Fibroblast of lung (primary cell): ENCODE measurements around the gene CDK5RAP1. TPM values are rescaled to one million over a fixed set of nuclear protein-coding genes. Genes with fewer than 3 reads are reported as not detected.

Experiments
- DNase-seq, 2 donors: peaks; one replicate each; pipeline versions ENCODE4 v3.0.0 to v3.0.0-alpha.2; 2010; ENCODE audit warnings: low read depth in 2 of 2
- H2AFZ ChIP-seq: 2 replicates; pipeline ENCODE4 v1.5.1; 2012; ENCODE audit warnings: low read length, control low read depth, inconsistent platforms
- H3K27ac ChIP-seq: 2 replicates; pipeline ENCODE4 v1.5.1; 2011; ENCODE audit warnings: low read length, control low read depth; ENCODE audit not compliant: insufficient read depth
- H3K27me3 ChIP-seq: 2 replicates; pipeline ENCODE4 v1.5.1; 2011; ENCODE audit warnings: mild to moderate bottlenecking, low read length; ENCODE audit not compliant: control insufficient read depth, insufficient read depth
- H3K36me3 ChIP-seq: 2 replicates; pipeline ENCODE4 v1.5.1; 2011; ENCODE audit warnings: low read length; ENCODE audit not compliant: control insufficient read depth, insufficient read depth
- H3K4me1 ChIP-seq: 2 replicates; pipeline ENCODE4 v1.5.1; 2011; ENCODE audit warnings: low read length; ENCODE audit not compliant: control insufficient read depth, insufficient read depth; ENCODE audit errors: extremely low read depth
- H3K4me2 ChIP-seq: 2 replicates; pipeline ENCODE4 v1.5.1; 2011; ENCODE audit warnings: low read length, control low read depth; ENCODE audit not compliant: insufficient read depth; ENCODE audit errors: extremely low read depth
- H3K4me3 ChIP-seq, 4 experiments: fragments of 200-600 bp in 1 of 4; sonication (generic) in 1 of 4; replicated peaks in 1 of 4; 2 replicates each; pipeline ENCODE4 v1.5.1; 2011 to 2016; ENCODE audit warnings: low read length in 4 of 4, low read depth in 3 of 4, mild to moderate bottlenecking in 3 of 4, control low read depth in 2 of 4, inconsistent platforms in 1 of 4, mixed read lengths in 1 of 4; ENCODE audit not compliant: insufficient read depth in 1 of 4; ENCODE audit errors: control extremely low read depth in 1 of 4
- H3K79me2 ChIP-seq: 2 replicates; pipeline ENCODE4 v1.5.1; 2012; ENCODE audit warnings: mild to moderate bottlenecking, low read length, inconsistent platforms; ENCODE audit not compliant: control insufficient read depth, insufficient read depth
- H3K9ac ChIP-seq: 2 replicates; pipeline ENCODE4 v1.5.1; 2011; ENCODE audit warnings: mild to moderate bottlenecking, low read length, control low read depth; ENCODE audit not compliant: insufficient read depth
- H3K9me3 ChIP-seq: 2 replicates; pipeline ENCODE4 v1.5.1; 2012; ENCODE audit warnings: low read depth, low read length; ENCODE audit not compliant: control insufficient read depth, insufficient read depth
- H4K20me1 ChIP-seq: 2 replicates; pipeline ENCODE4 v1.5.1; 2011; ENCODE audit warnings: low read length; ENCODE audit not compliant: control insufficient read depth, insufficient read depth; ENCODE audit errors: extremely low read depth
- CTCF ChIP-seq, 2 donors: IDR thresholded peaks in 1 of 2; conservative IDR thresholded peaks in 1 of 2; 1 replicate in 1 of 2; 2 replicates in 1 of 2; pipeline ENCODE4 v1.5.1; 2011 to 2012; ENCODE audit warnings: low read length in 2 of 2, control low read depth in 1 of 2, inconsistent platforms in 1 of 2, low read depth in 1 of 2, mild to moderate bottlenecking in 1 of 2
- EZH2 ChIP-seq: IDR thresholded peaks from 2 replicates; pipeline ENCODE4 v1.5.1; 2012; ENCODE audit warnings: low read length, control low read depth, mild to moderate bottlenecking; ENCODE audit errors: missing control alignments
- polyA plus RNA-seq, 2 donors: library from polyadenylated mRNA; depleted of rRNA in 1 of 2; stranded (reverse) in 1 of 2; unstranded in 1 of 2; fragments of >200 nt; gene quantifications; 2 replicates each; pipeline ENCODE4 v1.2.1, GENCODE V29; 2011 to 2012; ENCODE audit warnings: missing spikeins in 1 of 2
- total RNA-seq: library from RNA; depleted of rRNA; stranded (reverse); fragments of >200 nt; gene quantifications from 2 replicates; pipeline ENCODE4 v1.2.1, GENCODE V29; 2014

Gene CDK5RAP1
- total and polyA plus RNA-seq, 2 donors (not counting 1 experiment from before 2014, with no cell fraction given), result 22.4 to 23.8 TPM

- TF ChIP-seq EZH2 (no peak), CTCF (conservative IDR thresholded peaks at IDR 0.05 in 1 of 2, IDR thresholded peaks at IDR 0.05 in 1 of 2; ENCODE audit: low read depth in 1 of 2, low read length in 2 of 2) (no peak)
- H3K4me2 ChIP-seq, result no peak overlapping the region
- no peak overlapping the region for H3K4me3 ChIP-seq
- no peaks in the 10 kb centered on the region for H3K27me3 ChIP-seq
- H3K9me3 ChIP-seq, result no peaks in the 10 kb centered on the region
- no peaks in the 10 kb centered on the region for H3K79me2 ChIP-seq
- DNase-seq, result no peak
- no peak overlapping the region for H2AFZ ChIP-seq
- H3K9ac ChIP-seq, result no peak overlapping the region
- no peaks in the 10 kb centered on the region for H4K20me1 ChIP-seq
- H3K27ac ChIP-seq, result no peak overlapping the region
- no peaks in the 10 kb centered on the region for H3K4me1 ChIP-seq
- peaks cover 15% of the 10 kb centered on the region for H3K36me3 ChIP-seq
Measured at GRCh38 chr20:33408313-33408712, 7.0 kb upstream of the CDK5RAP1 start.

- DNase-seq, result no peak
- H3K9ac ChIP-seq, result no peak overlapping the region
- peaks cover 15% of the 10 kb centered on the region for H3K36me3 ChIP-seq
- H2AFZ ChIP-seq, result no peak overlapping the region
- H3K27me3 ChIP-seq, result no peaks in the 10 kb centered on the region
- no peak overlapping the region for H3K4me3 ChIP-seq
- H3K27ac ChIP-seq, result no peak overlapping the region
- TF ChIP-seq CTCF (conservative IDR thresholded peaks at IDR 0.05 in 1 of 2, IDR thresholded peaks at IDR 0.05 in 1 of 2; ENCODE audit: low read depth in 1 of 2, low read length in 2 of 2), result no peak
- TF ChIP-seq EZH2, result no peak
- H3K4me1 ChIP-seq, result no peaks in the 10 kb centered on the region
- H3K9me3 ChIP-seq, result no peaks in the 10 kb centered on the region
- H3K4me2 ChIP-seq, result no peak overlapping the region
- no peaks in the 10 kb centered on the region for H4K20me1 ChIP-seq
- H3K79me2 ChIP-seq, result no peaks in the 10 kb centered on the region
Measured at GRCh38 chr20:33407796-33408195, 6.5 kb upstream of the CDK5RAP1 start.

- peak; percentile 45 to 49 for DNase-seq
- TF ChIP-seq EZH2 (no peak), CTCF (conservative IDR thresholded peaks at IDR 0.05 in 1 of 2, IDR thresholded peaks at IDR 0.05 in 1 of 2; ENCODE audit: low read depth in 1 of 2, low read length in 2 of 2) (no peak)
- peaks cover 15% of the 10 kb centered on the region for H3K36me3 ChIP-seq
- H3K27me3 ChIP-seq, result no peaks in the 10 kb centered on the region
- no peaks in the 10 kb centered on the region for H3K79me2 ChIP-seq
- H3K4me1 ChIP-seq, result no peaks in the 10 kb centered on the region
- no peak overlapping the region for H2AFZ ChIP-seq
- no peaks in the 10 kb centered on the region for H3K9me3 ChIP-seq
- no peak overlapping the region for H3K27ac ChIP-seq
- H3K9ac ChIP-seq, result no peak overlapping the region
- no peak overlapping the region for H3K4me2 ChIP-seq
- H4K20me1 ChIP-seq, result no peaks in the 10 kb centered on the region
- H3K4me3 ChIP-seq, result no peak overlapping the region
Measured at GRCh38 chr20:33407251-33407650, 5.9 kb upstream of the CDK5RAP1 start.
